ENCODE measurements around the gene SLC22A3. TPM values are rescaled to one million over a fixed set of nuclear protein-coding genes. Genes with fewer than 3 reads are reported as not detected.

Gene SLC22A3
- total and polyA plus RNA-seq, 2 of the 4 experiments (the other 2 are of a cell fraction): not detected

DNA sequence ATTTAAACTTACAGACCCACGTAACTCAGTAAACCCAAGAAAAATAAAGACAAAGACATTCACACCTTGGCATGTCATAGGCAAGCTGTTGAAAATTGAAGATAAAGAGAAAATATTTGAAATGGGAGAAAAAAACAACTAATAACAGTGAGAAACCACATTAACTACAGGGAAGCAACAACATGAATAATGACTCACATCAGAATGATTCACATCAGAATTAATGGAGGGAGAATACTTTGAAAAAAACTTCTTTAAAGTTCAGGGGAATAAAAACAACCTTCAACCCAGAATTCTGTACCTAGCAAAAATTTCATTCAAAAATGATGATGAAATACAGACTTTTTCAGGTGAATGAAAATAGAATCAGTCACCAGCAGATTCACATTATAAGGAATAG is 32.9 kb upstream of the SLC22A3 start:
- BruUV-seq (replicated peaks): no TSS peak
- Histone ChIP-seq H3K9me3 (ENCODE audit: control insufficient read depth, insufficient read depth, low read length) (peaks cover 9% of the 10 kb centered on the region), H3K4me1 (ENCODE audit: control insufficient read depth, insufficient read depth, low read length) (no peaks in the 10 kb centered on the region), H3K14ac (replicated peaks; ENCODE audit: low read depth, low read length) (no peak overlapping the region), H2BK5ac (ENCODE audit: low read depth, low read length, poor library complexity, severe bottlenecking) (no peak overlapping the region), H4K8ac (ENCODE audit: low read depth in 2 of 2, low read length in 2 of 2) (no peak overlapping the region), H3K27ac (ENCODE audit: insufficient read depth, low read length) (no peak overlapping the region), H2BK15ac (ENCODE audit: low read depth, low read length) (no peak overlapping the region), H2BK20ac (ENCODE audit: low read depth, low read length) (no peak overlapping the region), H2AK9ac (replicated peaks; ENCODE audit: low read depth, low read length, poor library complexity) (no peak overlapping the region), H3K4ac (ENCODE audit: low read depth, low read length) (no peak overlapping the region), H3K56ac (ENCODE audit: extremely low read depth, insufficient read depth, low read length) (no peak overlapping the region), H3K79me1 (ENCODE audit: low read depth in 1 of 2, low read length in 2 of 2) (no peaks in the 10 kb centered on the region), H3K4me3 (ENCODE audit: insufficient read depth, low read depth, low read length) (no peak overlapping the region), H2AFZ (replicated peaks; ENCODE audit: low read length, poor library complexity) (no peak overlapping the region), H3K23ac (ENCODE audit: low read depth, low read length) (no peak overlapping the region), H2BK120ac (ENCODE audit: low read depth, low read length) (no peak overlapping the region), H4K5ac (ENCODE audit: low read depth, low read length) (no peak overlapping the region), H3K9me1 (ENCODE audit: insufficient read depth, low read length) (no peaks in the 10 kb centered on the region), H3K27me3 (ENCODE audit: control insufficient read depth, insufficient read depth, low read length) (no peaks in the 10 kb centered on the region), H3K18ac (ENCODE audit: low read depth, low read length) (no peak overlapping the region), H4K20me1 (ENCODE audit: insufficient read depth, low read length) (no peaks in the 10 kb centered on the region), H3K36me3 (ENCODE audit: control insufficient read depth, insufficient read depth, low read length) (no peaks in the 10 kb centered on the region), H4K91ac (ENCODE audit: insufficient read depth, low read depth, low read length) (no peak overlapping the region), H3K4me2 (ENCODE audit: low read depth, low read length) (no peak overlapping the region), H2AK5ac (ENCODE audit: low read depth, low read length) (no peak overlapping the region), H3K9ac (ENCODE audit: low read depth, low read length) (no peak overlapping the region)
- no peak for DNase-seq
- intact Hi-C loops (cut with micrococcal nuclease) (no loop called here), dilution Hi-C loops (cut with HindIII; ENCODE audit: low sequenced_read_pairs, unreplicated experiment) (no loop called here), in situ Hi-C loops (cut with MboI; ENCODE audit: low sequenced_read_pairs) (no loop called here)
- POLR2A ChIA-PET (ENCODE audit: unreplicated experiment): no interaction called here
- no peak for TF ChIP-seq SMC3 (IDR thresholded peaks at IDR 0.05; ENCODE audit: low read depth, low read length)
- TF ChIP-seq, protein P1, sequence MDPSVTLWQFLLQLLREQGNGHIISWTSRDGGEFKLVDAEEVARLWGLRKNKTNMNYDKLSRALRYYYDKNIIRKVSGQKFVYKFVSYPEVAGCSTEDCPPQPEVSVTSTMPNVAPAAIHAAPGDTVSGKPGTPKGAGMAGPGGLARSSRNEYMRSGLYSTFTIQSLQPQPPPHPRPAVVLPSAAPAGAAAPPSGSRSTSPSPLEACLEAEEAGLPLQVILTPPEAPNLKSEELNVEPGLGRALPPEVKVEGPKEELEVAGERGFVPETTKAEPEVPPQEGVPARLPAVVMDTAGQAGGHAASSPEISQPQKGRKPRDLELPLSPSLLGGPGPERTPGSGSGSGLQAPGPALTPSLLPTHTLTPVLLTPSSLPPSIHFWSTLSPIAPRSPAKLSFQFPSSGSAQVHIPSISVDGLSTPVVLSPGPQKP (IDR thresholded peaks at IDR 0.05; ENCODE audit: borderline replicate concordance, low read depth, low read length): no peak
- no peak for TF ChIP-seq MAZ (IDR thresholded peaks at IDR 0.05; ENCODE audit: borderline replicate concordance, low read depth, low read length)
- TF ChIP-seq NFE2L2 (IDR thresholded peaks at IDR 0.05; ENCODE audit: low read depth, low read length): no peak
- no peak for TF ChIP-seq MAFK (IDR thresholded peaks at IDR 0.05; ENCODE audit: low read depth, low read length)
- ATAC-seq (ENCODE audit: low read depth): no peak
- WGBS, 2 experiments (ENCODE audit: extremely low coverage in 2 of 2, insufficient read length in 1 of 2): no CpG with 5 or more reads among the region's 1 CpG
- CTCF ChIA-PET: no interaction called here
